Neutrophil (primary cell): ENCODE measurements around the gene ZFPM1.

Experiments used
- H3K27ac ChIP-seq: fragments of 200-600 bp; sonication (generic); 2 replicates; pipeline ENCODE4 v1.5.1; 2016; ENCODE audit warnings: mild to moderate bottlenecking, moderate library complexity
- H3K27me3 ChIP-seq: fragments of 200-600 bp; sonication (generic); 2 replicates; pipeline ENCODE4 v1.6.0; 2016; ENCODE audit warnings: mild to moderate bottlenecking
- H3K36me3 ChIP-seq: fragments of 200-600 bp; sonication (generic); 2 replicates; pipeline ENCODE4 v1.5.1; 2017
- H3K4me1 ChIP-seq, 2 experiments: fragments of 200-600 bp in 1 of 2; sonication (generic) in 1 of 2; 1 replicate in 1 of 2; 2 replicates in 1 of 2; pipeline versions ENCODE4 v1.5.1 to v1.6.1; 2013 to 2016; ENCODE audit warnings: low read depth in 1 of 2, low read length in 1 of 2, mild to moderate bottlenecking in 1 of 2, moderate library complexity in 1 of 2; ENCODE audit not compliant: control insufficient read depth in 1 of 2, insufficient read depth in 1 of 2
- H3K4me3 ChIP-seq, 2 experiments: fragments of 200-600 bp in 1 of 2; sonication (generic) in 1 of 2; 1 replicate in 1 of 2; 2 replicates in 1 of 2; pipeline ENCODE4 v1.5.1; 2013 to 2016; ENCODE audit warnings: low read depth in 1 of 2, low read length in 1 of 2, mild to moderate bottlenecking in 1 of 2, moderate library complexity in 1 of 2
- H3K9me3 ChIP-seq: fragments of 200-600 bp; sonication (generic); 2 replicates; pipeline ENCODE4 v1.5.1; 2016
- CTCF ChIP-seq: fragments of 200-600 bp; sonication (generic); IDR thresholded peaks from 2 replicates; pipeline ENCODE4 v1.5.1; 2016; ENCODE audit warnings: antibody characterized with exemption

The ZFPM1 gene

GRCh38 chr16:88442727-88443576, 10.1 kb upstream of the ZFPM1 start:
- H3K27me3 ChIP-seq: peaks cover 19% of the 10 kb centered on the region
- H3K36me3 ChIP-seq: no peaks in the 10 kb centered on the region
- H3K9me3 ChIP-seq: no peaks in the 10 kb centered on the region
- H3K4me3 ChIP-seq: no peak overlapping the region
- peak; percentile 76 for TF ChIP-seq CTCF
- no peak overlapping the region for H3K27ac ChIP-seq
- peaks cover 0 to 2% of the 10 kb centered on the region in 2 experiments for H3K4me1 ChIP-seq

GRCh38 chr16:88444826-88445582, 8.1 kb upstream of the ZFPM1 start:
- H3K36me3 ChIP-seq: no peaks in the 10 kb centered on the region
- H3K4me1 ChIP-seq: peaks cover 6 to 8% of the 10 kb centered on the region in 2 experiments
- no peak overlapping the region for H3K27ac ChIP-seq
- no peak overlapping the region for H3K4me3 ChIP-seq
- TF ChIP-seq CTCF: no peak
- peaks cover 40% of the 10 kb centered on the region for H3K27me3 ChIP-seq
- no peaks in the 10 kb centered on the region for H3K9me3 ChIP-seq

- Histone ChIP-seq H3K27me3 (peaks cover 46% of the 10 kb centered on the region), H3K4me3 (no peak overlapping the region), H3K36me3 (no peaks in the 10 kb centered on the region), H3K9me3 (no peaks in the 10 kb centered on the region), H3K4me1 (peaks cover 6 to 8% of the 10 kb centered on the region in 2 experiments), H3K27ac (no peak overlapping the region)
- no peak for TF ChIP-seq CTCF
Measured at GRCh38 chr16:88445583-88445960, 7.5 kb upstream of the ZFPM1 start.

- Histone ChIP-seq H3K4me3 (no peak overlapping the region), H3K27ac (no peak overlapping the region), H3K36me3 (no peaks in the 10 kb centered on the region), H3K27me3 (peaks cover 50% of the 10 kb centered on the region), H3K4me1 (peaks cover 6 to 8% of the 10 kb centered on the region in 2 experiments), H3K9me3 (no peaks in the 10 kb centered on the region)
- TF ChIP-seq CTCF: no peak
Measured at GRCh38 chr16:88446061-88446460, 7.0 kb upstream of the ZFPM1 start.

DNA sequence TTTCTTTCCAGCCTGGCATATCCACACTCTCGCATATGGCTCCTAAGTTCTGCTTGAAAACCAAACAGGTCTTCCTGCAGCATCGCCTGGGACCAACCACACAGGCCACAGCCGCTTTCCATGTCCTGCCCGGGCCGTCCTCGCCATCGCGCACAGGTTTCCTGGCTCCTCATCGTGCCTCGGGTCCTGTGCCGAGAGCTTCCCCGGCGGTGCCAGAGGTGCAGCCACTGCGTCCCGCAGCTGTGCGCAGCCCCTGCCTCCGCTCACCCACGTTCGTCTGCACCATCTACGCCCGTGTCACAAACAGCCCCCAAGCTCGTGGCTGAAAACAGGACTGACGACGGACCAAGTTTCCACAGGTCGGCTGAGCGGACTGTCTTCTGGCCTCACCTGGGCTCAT, 6.3 kb upstream of the ZFPM1 start:
- no peak for TF ChIP-seq CTCF

More for the DNA sequence above, 6.3 kb upstream of the ZFPM1 start:
- Histone ChIP-seq H3K27me3 (peaks cover 57% of the 10 kb centered on the region), H3K36me3 (no peaks in the 10 kb centered on the region), H3K4me1 (peaks cover 6 to 8% of the 10 kb centered on the region in 2 experiments), H3K9me3 (no peaks in the 10 kb centered on the region), H3K4me3 (no peak overlapping the region), H3K27ac (no peak overlapping the region)
